Measurements from ENCODE around the gene ACE. TPM values are rescaled to one million over a fixed set of nuclear protein-coding genes. Genes with fewer than 3 reads are reported as not detected.
"Not testable (repeated sequence)": the region's sequence is repeated elsewhere in the genome, so short reads cannot be mapped to it uniquely, and the experiment has no call there.

ACE gene
- total RNA-seq, 4 donors from 2014 or later: 3.1 to 5.8 (median 4.2) TPM

GRCh38 chr17:63460018-63460417, 16.8 kb upstream of the ACE start:
- Histone ChIP-seq H3K4me1 (peaks cover 0 to 38% (median 21%) of the 10 kb centered on the region in 3 donors), H3K9me3 (no peaks in the 10 kb centered on the region), H3K36me3 (no peaks in the 10 kb centered on the region), H3K27me3 (peaks cover 0 to 24% (median 0%) of the 10 kb centered on the region in 4 donors), H3K27ac (peak overlapping the region in 2 of 4 donors; percentile 68 to 82), H3K4me3 (no peak overlapping the region)
- intact Hi-C loops (cut with DNase I): no loop called here
- 58 to 62% methylated on average over 5 to 9 of the region's 9 CpGs for WGBS, 2 donors
- no peak for TF ChIP-seq CTCF (IDR thresholded peaks at IDR 0.05)
- TF ChIP-seq POLR2A (IDR thresholded peaks at IDR 0.05): no peak
- DNase-seq: no peak

GRCh38 chr17:63463771-63464170, 13.1 kb upstream of the ACE start:
- TF ChIP-seq CTCF (IDR thresholded peaks at IDR 0.05) (no peak), POLR2A (IDR thresholded peaks at IDR 0.05) (no peak)
- peaks cover 0 to 57% (median 0%) of the 10 kb centered on the region in 4 donors for H3K27me3 ChIP-seq
- 48 to 64% methylated on average over 3 of the region's 3 CpGs for WGBS, 2 donors

GRCh38 chr17:63464691-63465236, 12.1 kb upstream of the ACE start:
- Histone ChIP-seq H3K36me3 (no peaks in the 10 kb centered on the region), H3K27me3 (peaks cover 0 to 56% (median 0%) of the 10 kb centered on the region in 4 donors), H3K4me3 (no peak overlapping the region), H3K27ac (no peak overlapping the region), H3K9me3 (no peaks in the 10 kb centered on the region), H3K4me1 (peaks cover 0 to 38% (median 20%) of the 10 kb centered on the region in 3 donors)
- WGBS, 2 donors: 71 to 73% methylated on average over 4 of the region's 4 CpGs
- DNase-seq: no peak
- TF ChIP-seq POLR2A (IDR thresholded peaks at IDR 0.05) (no peak), CTCF (IDR thresholded peaks at IDR 0.05) (no peak)
- intact Hi-C loops (cut with DNase I): no loop called here

More at GRCh38 chr17:63463771-63464170, 13.1 kb upstream of the ACE start:
- Histone ChIP-seq H3K36me3 (no peaks in the 10 kb centered on the region), H3K4me1 (peaks cover 0 to 38% (median 21%) of the 10 kb centered on the region in 3 donors), H3K4me3 (no peak overlapping the region), H3K27ac (no peak overlapping the region), H3K9me3 (no peaks in the 10 kb centered on the region)
- no peak for DNase-seq
- intact Hi-C loops (cut with DNase I): no loop called here

- intact Hi-C loops (cut with DNase I); H3K4me1 ChIP-seq; H3K4me3 ChIP-seq; H3K27ac ChIP-seq; H3K36me3 ChIP-seq; DNase-seq; H3K9me3 ChIP-seq: not testable (repeated sequence)
- peaks cover 0 to 74% (median 0%) of the 10 kb centered on the region in 4 donors for H3K27me3 ChIP-seq
- 77 to 86% methylated on average over 6 of the region's 6 CpGs for WGBS, 2 donors
Observed at GRCh38 chr17:63468099-63468498, 8.8 kb upstream of the ACE start.

GRCh38 chr17:63474174-63474573, 2.7 kb upstream of the ACE start:
- H3K27me3 ChIP-seq: peaks cover 0 to 79% (median 7%) of the 10 kb centered on the region in 4 donors
- DNase-seq: no peak
- no peak overlapping the region for H3K4me3 ChIP-seq
- peaks cover 19 to 43% (median 29%) of the 10 kb centered on the region in 3 donors for H3K4me1 ChIP-seq
- H3K9me3 ChIP-seq: no peaks in the 10 kb centered on the region
- intact Hi-C loops (cut with DNase I): no loop called here
- WGBS, 2 donors: 18 to 32% methylated on average over 3 of the region's 3 CpGs
- H3K27ac ChIP-seq: no peak overlapping the region
- H3K36me3 ChIP-seq: no peaks in the 10 kb centered on the region
- TF ChIP-seq POLR2A (IDR thresholded peaks at IDR 0.05) (no peak), CTCF (IDR thresholded peaks at IDR 0.05) (no peak)

All from esophagus squamous epithelium (tissue), 5 donors.